GM23338 (cell line): ENCODE results near the gene CCDC91. TPM values are rescaled to one million over a fixed set of nuclear protein-coding genes. Genes with fewer than 3 reads are reported as not detected.

Source experiments
- ATAC-seq: fragments of 200-7000 bp; cut with Tn5 transposase; 3 replicates; pipeline ENCODE4 v1.9.1; 2020
- DNase-seq: peaks from one replicate; pipeline ENCODE4 v3.0.0-alpha.2; 2015; ENCODE audit warnings: low spot score
- H2AFZ ChIP-seq: fragments of 200-600 bp; sonication (generic); 2 replicates; pipeline ENCODE4 v1.8.0; 2016; ENCODE audit warnings: antibody characterized with exemption, mild to moderate bottlenecking, moderate library complexity
- H3F3A ChIP-seq: fragments of 200-600 bp; sonication (generic); replicated peaks from 2 replicates; pipeline ENCODE4 v1.8.0; 2017; ENCODE audit warnings: antibody characterized with exemption, mixed run types, low read depth
- H3K27ac ChIP-seq: fragments of 200-600 bp; sonication (generic); 2 replicates; pipeline ENCODE4 v1.6.1; 2016; ENCODE audit warnings: low read depth
- H3K27me3 ChIP-seq: fragments of 200-600 bp; sonication (generic); 2 replicates; pipeline ENCODE4 v1.8.0; 2016; ENCODE audit warnings: mild to moderate bottlenecking, mixed run types, moderate library complexity; ENCODE audit not compliant: insufficient read depth
- H3K36me3 ChIP-seq: fragments of 200-600 bp; sonication (generic); 2 replicates; pipeline ENCODE4 v1.8.0; 2016; ENCODE audit warnings: mild to moderate bottlenecking; ENCODE audit not compliant: insufficient read depth
- H3K4me1 ChIP-seq: fragments of 200-600 bp; sonication (generic); 2 replicates; pipeline ENCODE4 v1.8.0; 2016; ENCODE audit warnings: mild to moderate bottlenecking, moderate library complexity; ENCODE audit not compliant: insufficient read depth
- H3K4me2 ChIP-seq: fragments of 200-600 bp; sonication (generic); 2 replicates; pipeline ENCODE4 v1.7.1; 2017; ENCODE audit warnings: mixed run types
- H3K4me3 ChIP-seq: fragments of 200-600 bp; sonication (generic); 2 replicates; pipeline ENCODE4 v1.6.1; 2016; ENCODE audit warnings: mixed run types
- H3K79me2 ChIP-seq: fragments of 200-600 bp; sonication (generic); replicated peaks from 2 replicates; pipeline ENCODE4 v1.8.0; 2017; ENCODE audit warnings: mild to moderate bottlenecking; ENCODE audit not compliant: insufficient read depth
- H3K9me2 ChIP-seq: fragments of 200-600 bp; sonication (generic); 2 replicates; pipeline ENCODE4 v1.8.0; 2017; ENCODE audit not compliant: insufficient read depth
- H4K20me1 ChIP-seq: fragments of 200-600 bp; sonication (generic); replicated peaks from 2 replicates; pipeline ENCODE4 v1.8.0; 2017; ENCODE audit warnings: mild to moderate bottlenecking; ENCODE audit not compliant: insufficient read depth
- H3K27ac Mint-ChIP-seq: 2 replicates; pipeline ENCODE4 v1.8.0; 2020; ENCODE audit warnings: inconsistent platforms, mild to moderate bottlenecking, moderate library complexity, mixed read lengths
- H3K27me3 Mint-ChIP-seq: 3 replicates; pipeline ENCODE4 v1.8.0; 2022; ENCODE audit warnings: low read depth, mild to moderate bottlenecking, moderate library complexity, mixed read lengths, inconsistent platforms; ENCODE audit not compliant: insufficient read depth, poor library complexity
- H3K36me3 Mint-ChIP-seq: 3 replicates; pipeline ENCODE4 v1.8.0; 2021; ENCODE audit warnings: low read depth, mild to moderate bottlenecking, inconsistent platforms, moderate library complexity, mixed read lengths
- H3K4me1 Mint-ChIP-seq: 3 replicates; pipeline ENCODE4 v1.8.0; 2020; ENCODE audit warnings: mild to moderate bottlenecking, inconsistent platforms, mixed read lengths
- H3K4me3 Mint-ChIP-seq: 3 replicates; pipeline ENCODE4 v1.8.0; 2021; ENCODE audit warnings: moderate library complexity, mild to moderate bottlenecking, inconsistent platforms, mixed read lengths
- H3K9me3 Mint-ChIP-seq: 3 replicates; pipeline ENCODE4 v1.8.0; 2020; ENCODE audit warnings: moderate library complexity, mild to moderate bottlenecking, inconsistent platforms, mixed read lengths
- CREB1 ChIP-seq: fragments of 250-450 bp; sonication (Bioruptor Pico); IDR thresholded peaks from 2 replicates; pipeline ENCODE4 v1.5.0; 2020; ENCODE audit warnings: low read depth, mild to moderate bottlenecking, moderate library complexity
- CTCF ChIP-seq, 2 experiments: fragments of 200-600 bp in 1 of 2; sonication (generic) in 1 of 2; conservative IDR thresholded peaks; 2 replicates each; pipeline versions ENCODE4 v1.5.1 to v1.6.1; 2016 to 2017; ENCODE audit warnings: antibody characterized with exemption in 2 of 2, low read depth in 2 of 2, mild to moderate bottlenecking in 2 of 2, moderate library complexity in 1 of 2
- EZH2 ChIP-seq: fragments of 200-600 bp; sonication (generic); IDR thresholded peaks from one replicate; pipeline ENCODE4 v1.8.0; 2017; ENCODE audit warnings: antibody characterized with exemption, mild to moderate bottlenecking, low read depth; ENCODE audit not compliant: unreplicated experiment
- JUNB ChIP-seq: IDR thresholded peaks from one replicate; pipeline ENCODE4 v1.6.1; 2016; ENCODE audit warnings: antibody characterized with exemption; ENCODE audit not compliant: unreplicated experiment
- POLR2AphosphoS5 ChIP-seq: IDR thresholded peaks from 2 replicates; pipeline ENCODE4 v1.6.1; 2016; ENCODE audit warnings: antibody characterized with exemption, low read depth
- STAT1 ChIP-seq: IDR thresholded peaks from one replicate; pipeline ENCODE4 v1.6.1; 2016; ENCODE audit warnings: antibody characterized with exemption; ENCODE audit not compliant: unreplicated experiment
- polyA plus RNA-seq: library from polyadenylated mRNA; unstranded; fragments of >200 nt; fragmentation: Nextera tagmentation; extraction: Ambion mirVana; gene quantifications from 2 replicates; pipeline ENCODE4 v1.2.1, GENCODE V29; 2016
- total RNA-seq: library from RNA; depleted of rRNA; stranded (reverse); fragments of >200 nt; shearing (Covaris generic); gene quantifications from 2 replicates; pipeline ENCODE4 v1.2.3, GENCODE V29; 2014
- TF ChIP-seq, protein P1 (sequence below): fragments of 250-450 bp; sonication (Bioruptor Pico); IDR thresholded peaks from 2 replicates; pipeline ENCODE4 v1.5.0; 2020; ENCODE audit warnings: mild to moderate bottlenecking, moderate library complexity

CCDC91 gene
- total and polyA plus RNA-seq, 2 experiments from 2014 or later: 24.7 to 48.7 TPM

- TF ChIP-seq, protein P1, sequence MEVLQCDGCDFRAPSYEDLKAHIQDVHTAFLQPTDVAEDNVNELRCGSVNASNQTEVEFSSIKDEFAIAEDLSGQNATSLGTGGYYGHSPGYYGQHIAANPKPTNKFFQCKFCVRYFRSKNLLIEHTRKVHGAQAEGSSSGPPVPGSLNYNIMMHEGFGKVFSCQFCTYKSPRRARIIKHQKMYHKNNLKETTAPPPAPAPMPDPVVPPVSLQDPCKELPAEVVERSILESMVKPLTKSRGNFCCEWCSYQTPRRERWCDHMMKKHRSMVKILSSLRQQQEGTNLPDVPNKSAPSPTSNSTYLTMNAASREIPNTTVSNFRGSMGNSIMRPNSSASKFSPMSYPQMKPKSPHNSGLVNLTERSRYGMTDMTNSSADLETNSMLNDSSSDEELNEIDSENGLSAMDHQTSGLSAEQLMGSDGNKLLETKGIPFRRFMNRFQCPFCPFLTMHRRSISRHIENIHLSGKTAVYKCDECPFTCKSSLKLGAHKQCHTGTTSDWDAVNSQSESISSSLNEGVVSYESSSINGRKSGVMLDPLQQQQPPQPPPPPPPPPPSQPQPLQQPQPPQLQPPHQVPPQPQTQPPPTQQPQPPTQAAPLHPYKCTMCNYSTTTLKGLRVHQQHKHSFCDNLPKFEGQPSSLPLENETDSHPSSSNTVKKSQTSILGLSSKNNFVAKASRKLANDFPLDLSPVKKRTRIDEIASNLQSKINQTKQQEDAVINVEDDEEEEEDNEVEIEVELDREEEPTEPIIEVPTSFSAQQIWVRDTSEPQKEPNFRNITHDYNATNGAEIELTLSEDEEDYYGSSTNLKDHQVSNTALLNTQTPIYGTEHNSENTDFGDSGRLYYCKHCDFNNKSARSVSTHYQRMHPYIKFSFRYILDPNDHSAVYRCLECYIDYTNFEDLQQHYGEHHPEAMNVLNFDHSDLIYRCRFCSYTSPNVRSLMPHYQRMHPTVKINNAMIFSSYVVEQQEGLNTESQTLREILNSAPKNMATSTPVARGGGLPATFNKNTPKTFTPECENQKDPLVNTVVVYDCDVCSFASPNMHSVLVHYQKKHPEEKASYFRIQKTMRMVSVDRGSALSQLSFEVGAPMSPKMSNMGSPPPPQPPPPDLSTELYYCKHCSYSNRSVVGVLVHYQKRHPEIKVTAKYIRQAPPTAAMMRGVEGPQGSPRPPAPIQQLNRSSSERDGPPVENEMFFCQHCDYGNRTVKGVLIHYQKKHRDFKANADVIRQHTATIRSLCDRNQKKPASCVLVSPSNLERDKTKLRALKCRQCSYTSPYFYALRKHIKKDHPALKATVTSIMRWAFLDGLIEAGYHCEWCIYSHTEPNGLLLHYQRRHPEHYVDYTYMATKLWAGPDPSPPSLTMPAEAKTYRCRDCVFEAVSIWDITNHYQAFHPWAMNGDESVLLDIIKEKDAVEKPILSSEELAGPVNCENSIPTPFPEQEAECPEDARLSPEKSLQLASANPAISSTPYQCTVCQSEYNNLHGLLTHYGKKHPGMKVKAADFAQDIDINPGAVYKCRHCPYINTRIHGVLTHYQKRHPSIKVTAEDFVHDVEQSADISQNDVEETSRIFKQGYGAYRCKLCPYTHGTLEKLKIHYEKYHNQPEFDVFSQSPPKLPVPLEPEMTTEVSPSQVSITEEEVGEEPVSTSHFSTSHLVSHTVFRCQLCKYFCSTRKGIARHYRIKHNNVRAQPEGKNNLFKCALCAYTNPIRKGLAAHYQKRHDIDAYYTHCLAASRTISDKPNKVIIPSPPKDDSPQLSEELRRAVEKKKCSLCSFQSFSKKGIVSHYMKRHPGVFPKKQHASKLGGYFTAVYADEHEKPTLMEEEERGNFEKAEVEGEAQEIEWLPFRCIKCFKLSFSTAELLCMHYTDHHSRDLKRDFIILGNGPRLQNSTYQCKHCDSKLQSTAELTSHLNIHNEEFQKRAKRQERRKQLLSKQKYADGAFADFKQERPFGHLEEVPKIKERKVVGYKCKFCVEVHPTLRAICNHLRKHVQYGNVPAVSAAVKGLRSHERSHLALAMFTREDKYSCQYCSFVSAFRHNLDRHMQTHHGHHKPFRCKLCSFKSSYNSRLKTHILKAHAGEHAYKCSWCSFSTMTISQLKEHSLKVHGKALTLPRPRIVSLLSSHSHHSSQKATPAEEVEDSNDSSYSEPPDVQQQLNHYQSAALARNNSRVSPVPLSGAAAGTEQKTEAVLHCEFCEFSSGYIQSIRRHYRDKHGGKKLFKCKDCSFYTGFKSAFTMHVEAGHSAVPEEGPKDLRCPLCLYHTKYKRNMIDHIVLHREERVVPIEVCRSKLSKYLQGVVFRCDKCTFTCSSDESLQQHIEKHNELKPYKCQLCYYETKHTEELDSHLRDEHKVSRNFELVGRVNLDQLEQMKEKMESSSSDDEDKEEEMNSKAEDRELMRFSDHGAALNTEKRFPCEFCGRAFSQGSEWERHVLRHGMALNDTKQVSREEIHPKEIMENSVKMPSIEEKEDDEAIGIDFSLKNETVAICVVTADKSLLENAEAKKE (CRISPR knock-in tag): no peak
- no peak for TF ChIP-seq STAT1
Observed at GRCh38 chr12:28456934-28457710, 266.9 kb downstream of the CCDC91 start (continued).

GRCh38 chr12:28457785-28458184 lies 267.5 kb downstream of the CCDC91 start:
- Histone ChIP-seq H3K27me3 (no peaks in the 10 kb centered on the region), H4K20me1 (no peaks in the 10 kb centered on the region), H3K4me3 (no peak overlapping the region), H3K79me2 (no peaks in the 10 kb centered on the region), H3K9me2 (no peaks in the 10 kb centered on the region), H3F3A (no peaks in the 10 kb centered on the region), H3K4me2 (no peak overlapping the region), H3K4me1 (peaks cover 36% of the 10 kb centered on the region), H2AFZ (no peak overlapping the region), H3K36me3 (no peaks in the 10 kb centered on the region), H3K27ac (no peak overlapping the region)
- Mint-ChIP-seq H3K9me3 (no peaks in the 10 kb centered on the region), H3K36me3 (peaks cover 9% of the 10 kb centered on the region; the same call in 2 of the 3 replicates), H3K4me1 (peaks cover 34% of the 10 kb centered on the region), H3K27me3 (no peaks in the 10 kb centered on the region), H3K27ac (peak overlapping the region; percentile 31; the same call in 1 of the 2 replicates), H3K4me3 (no peak overlapping the region)
- ATAC-seq (no peak), DNase-seq (no peak)
- TF ChIP-seq CREB1 (CRISPR knock-in tag) (no peak), CTCF (conservative IDR thresholded peaks at IDR 0.05; ENCODE audit: low read depth in 2 of 2) (no peak), JUNB (no peak), POLR2AphosphoS5 (no peak), EZH2 (no peak)
- TF ChIP-seq, protein P1 (CRISPR knock-in tag): no peak
